Nephron (organoid): ENCODE results near the gene GPNMB.
A peak's percentile ranks its signal among the peaks of the same experiment; 100 is the strongest.

ENCODE experiments used
- H3K27ac Mint-ChIP-seq, 3 experiments: 2 replicates each; pipeline ENCODE4 v1.8.0; 2020; ENCODE audit warnings: mixed read lengths in 3 of 3, mild to moderate bottlenecking in 2 of 3, moderate library complexity in 1 of 3
- H3K27me3 Mint-ChIP-seq: 2 replicates; pipeline ENCODE4 v1.8.0; 2021; ENCODE audit warnings: low read depth, mild to moderate bottlenecking, moderate library complexity, mixed read lengths
- H3K36me3 Mint-ChIP-seq: 2 replicates; pipeline ENCODE4 v1.8.0; 2020; ENCODE audit warnings: low read depth, mixed read lengths
- H3K4me1 Mint-ChIP-seq: 2 replicates; pipeline ENCODE4 v1.8.0; 2020; ENCODE audit warnings: mixed read lengths
- H3K4me3 Mint-ChIP-seq, 3 experiments: 2 replicates each; pipeline ENCODE4 v1.8.0; 2020; ENCODE audit warnings: mild to moderate bottlenecking in 3 of 3, mixed read lengths in 3 of 3, moderate library complexity in 2 of 3
- H3K9me3 Mint-ChIP-seq: 2 replicates; pipeline ENCODE4 v1.8.0; 2020; ENCODE audit warnings: mixed read lengths
- CTCF ChIP-seq, 3 experiments: fragments of 200-600 bp; sonication (generic); IDR thresholded peaks; one replicate each; pipeline ENCODE4 v1.5.0; 2021; ENCODE audit warnings: antibody characterized with exemption in 3 of 3; ENCODE audit not compliant: unreplicated experiment in 3 of 3

The GPNMB gene

GRCh38 chr7:23212841-23213240, 33.7 kb upstream of the GPNMB start:
- peaks cover 21% of the 10 kb centered on the region for H3K4me1 Mint-ChIP-seq
- no peaks in the 10 kb centered on the region for H3K9me3 Mint-ChIP-seq
- H3K4me3 Mint-ChIP-seq = no peak overlapping the region
- H3K36me3 Mint-ChIP-seq = no peaks in the 10 kb centered on the region
- H3K27ac Mint-ChIP-seq = peak overlapping the region; percentile 95 to 98 (median 96)
- no peak for TF ChIP-seq CTCF (IDR thresholded peaks at IDR 0.05; ENCODE audit: unreplicated experiment in 3 of 3)
- peaks cover 3% of the 10 kb centered on the region for H3K27me3 Mint-ChIP-seq

- H3K27me3 Mint-ChIP-seq = peaks cover 3% of the 10 kb centered on the region
- no peak for TF ChIP-seq CTCF (IDR thresholded peaks at IDR 0.05; ENCODE audit: unreplicated experiment in 3 of 3)
- H3K27ac Mint-ChIP-seq = peak overlapping the region in 2 of 3 experiments; percentile 55 to 66
- peaks cover 20% of the 10 kb centered on the region for H3K4me1 Mint-ChIP-seq
- H3K4me3 Mint-ChIP-seq = no peak overlapping the region
- H3K36me3 Mint-ChIP-seq = no peaks in the 10 kb centered on the region
- H3K9me3 Mint-ChIP-seq = no peaks in the 10 kb centered on the region
Measured at GRCh38 chr7:23213755-23214154, 32.8 kb upstream of the GPNMB start.

GRCh38 chr7:23214423-23214822, 32.2 kb upstream of the GPNMB start:
- Mint-ChIP-seq H3K4me3 (no peak overlapping the region), H3K9me3 (no peaks in the 10 kb centered on the region), H3K36me3 (no peaks in the 10 kb centered on the region), H3K27me3 (peaks cover 3% of the 10 kb centered on the region), H3K4me1 (peaks cover 24% of the 10 kb centered on the region), H3K27ac (peak overlapping the region in 2 of 3 experiments; percentile 40 to 55)
- TF ChIP-seq CTCF (IDR thresholded peaks at IDR 0.05; ENCODE audit: unreplicated experiment in 3 of 3) = no peak

- no peak for TF ChIP-seq CTCF (IDR thresholded peaks at IDR 0.05; ENCODE audit: unreplicated experiment in 3 of 3)
- Mint-ChIP-seq H3K9me3 (no peaks in the 10 kb centered on the region), H3K27ac (peak overlapping the region in 1 of 3 experiments; percentile 55), H3K27me3 (peaks cover 3% of the 10 kb centered on the region), H3K36me3 (no peaks in the 10 kb centered on the region), H3K4me1 (peaks cover 24% of the 10 kb centered on the region), H3K4me3 (no peak overlapping the region)
Measured at GRCh38 chr7:23214938-23215337, 31.6 kb upstream of the GPNMB start.

- Mint-ChIP-seq H3K36me3 (no peaks in the 10 kb centered on the region), H3K9me3 (no peaks in the 10 kb centered on the region), H3K27me3 (peaks cover 3% of the 10 kb centered on the region), H3K4me3 (no peak overlapping the region), H3K4me1 (peaks cover 31% of the 10 kb centered on the region), H3K27ac (no peak overlapping the region)
- TF ChIP-seq CTCF (IDR thresholded peaks at IDR 0.05; ENCODE audit: unreplicated experiment in 3 of 3) = no peak
Measured at GRCh38 chr7:23216021-23216420, 30.6 kb upstream of the GPNMB start.

GRCh38 chr7:23218196-23218595, 28.4 kb upstream of the GPNMB start:
- Mint-ChIP-seq H3K36me3 (no peaks in the 10 kb centered on the region), H3K27ac (no peak overlapping the region), H3K4me1 (peaks cover 31% of the 10 kb centered on the region), H3K9me3 (no peaks in the 10 kb centered on the region), H3K27me3 (no peaks in the 10 kb centered on the region), H3K4me3 (no peak overlapping the region)
- TF ChIP-seq CTCF (IDR thresholded peaks at IDR 0.05; ENCODE audit: unreplicated experiment in 3 of 3) = no peak
